NB4 (cell line): ENCODE measurements around the gene RAB11FIP3.

Experiments used
- DNase-seq: peaks from one replicate; pipeline ENCODE4 v3.0.0; 2010; ENCODE audit warnings: low read depth
- H3K4me3 ChIP-seq: one replicate; pipeline ENCODE4 v1.5.1; 2011; ENCODE audit warnings: mild to moderate bottlenecking, low read depth, low read length, moderate library complexity
- CTCF ChIP-seq: IDR thresholded peaks from one replicate; pipeline ENCODE4 v1.5.1; 2012; ENCODE audit warnings: low read depth, low read length
- MAX ChIP-seq: IDR thresholded peaks from 2 replicates; pipeline ENCODE4 v1.6.1; 2011; ENCODE audit warnings: low read depth, low read length
- MYC ChIP-seq: IDR thresholded peaks from 2 replicates; pipeline ENCODE4 v1.6.1; 2011; ENCODE audit warnings: low read depth, low read length
- POLR2A ChIP-seq: IDR thresholded peaks from 2 replicates; pipeline ENCODE4 v1.6.1; 2011; ENCODE audit warnings: mild to moderate bottlenecking; ENCODE audit not compliant: insufficient read length; ENCODE audit errors: extremely low read depth

The RAB11FIP3 gene

GRCh38 chr16:534135-534534 is 108.7 kb downstream of the RAB11FIP3 start:
- no peak for DNase-seq
- no peak overlapping the region for H3K4me3 ChIP-seq
- TF ChIP-seq MAX = no peak
- no peak for TF ChIP-seq MYC
- TF ChIP-seq POLR2A = no peak
- no peak for TF ChIP-seq CTCF

GRCh38 chr16:534856-535445 is 109.5 kb downstream of the RAB11FIP3 start:
- TF ChIP-seq POLR2A (no peak), MAX (no peak), MYC (no peak), CTCF (no peak)
- no peak for DNase-seq
- no peak overlapping the region for H3K4me3 ChIP-seq

GRCh38 chr16:535446-536405 is 110.3 kb downstream of the RAB11FIP3 start:
- peak; percentile 63 for DNase-seq
- TF ChIP-seq MAX = no peak
- no peak for TF ChIP-seq MYC
- TF ChIP-seq CTCF = no peak
- no peak for TF ChIP-seq POLR2A

GRCh38 chr16:536746-537145 is 111.3 kb downstream of the RAB11FIP3 start:
- no peak for DNase-seq
- H3K4me3 ChIP-seq = no peak overlapping the region
- TF ChIP-seq MYC (no peak), CTCF (no peak), MAX (no peak), POLR2A (no peak)

More at GRCh38 chr16:535446-536405, 110.3 kb downstream of the RAB11FIP3 start:
- no peak overlapping the region for H3K4me3 ChIP-seq

GRCh38 chr16:537415-538335 is 112.2 kb downstream of the RAB11FIP3 start:
- H3K4me3 ChIP-seq = no peak overlapping the region
- no peak for DNase-seq
- TF ChIP-seq MAX (no peak), POLR2A (no peak), MYC (no peak), CTCF (no peak)
